PC-9 (cell line): ENCODE measurements around the gene JAG1.

Experiments
- CTCF ChIP-seq: fragments of 200-600 bp; sonication (generic); conservative IDR thresholded peaks from 2 replicates; pipeline ENCODE4 v1.6.1; 2017; ENCODE audit warnings: mixed run types, antibody characterized with exemption, mild to moderate bottlenecking, moderate library complexity
- EZH2 ChIP-seq: fragments of 200-600 bp; sonication (generic); IDR thresholded peaks from 2 replicates; pipeline ENCODE4 v1.8.0; 2017; ENCODE audit warnings: antibody characterized with exemption, low read depth

GRCh38 chr20:10707791-10708190 lies 34.0 kb upstream of the JAG1 start:
- TF ChIP-seq EZH2 (no peak), CTCF (no peak)
